HL-60/S4 treated with phorbol 12-myristate 13-acetate at 8.2 ng/mL for 4 days and 3 days (cell line): ENCODE measurements around the gene PTPRN2.

Experiments
- in situ Hi-C: fragments of 300-500 bp; cut with MboI; formaldehyde crosslinking; loops from 2 replicates; pipeline ENCODE4 v1.15.0; 2022; ENCODE audit warnings: low sequenced_read_pairs

The PTPRN2 gene

GRCh38 chr7:157772486-157773130 is 815.0 kb downstream of the PTPRN2 start:
- in situ Hi-C loops: no loop called here

DNA sequence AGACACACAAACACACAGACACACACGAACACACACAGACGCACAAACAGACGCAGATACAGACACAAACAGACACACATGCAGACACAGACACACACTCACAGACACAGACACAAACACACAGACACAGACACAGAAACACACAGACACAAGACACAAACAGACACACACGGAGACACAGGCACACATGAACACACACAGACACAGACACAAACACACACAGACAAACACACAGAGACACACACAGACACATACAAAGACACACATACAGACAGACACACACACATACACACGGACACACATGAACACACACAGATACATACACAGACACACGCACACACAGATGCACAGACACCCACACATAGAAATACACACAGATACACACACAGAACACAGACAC is 815.9 kb downstream of the PTPRN2 start:
- in situ Hi-C loops: no loop called here

DNA sequence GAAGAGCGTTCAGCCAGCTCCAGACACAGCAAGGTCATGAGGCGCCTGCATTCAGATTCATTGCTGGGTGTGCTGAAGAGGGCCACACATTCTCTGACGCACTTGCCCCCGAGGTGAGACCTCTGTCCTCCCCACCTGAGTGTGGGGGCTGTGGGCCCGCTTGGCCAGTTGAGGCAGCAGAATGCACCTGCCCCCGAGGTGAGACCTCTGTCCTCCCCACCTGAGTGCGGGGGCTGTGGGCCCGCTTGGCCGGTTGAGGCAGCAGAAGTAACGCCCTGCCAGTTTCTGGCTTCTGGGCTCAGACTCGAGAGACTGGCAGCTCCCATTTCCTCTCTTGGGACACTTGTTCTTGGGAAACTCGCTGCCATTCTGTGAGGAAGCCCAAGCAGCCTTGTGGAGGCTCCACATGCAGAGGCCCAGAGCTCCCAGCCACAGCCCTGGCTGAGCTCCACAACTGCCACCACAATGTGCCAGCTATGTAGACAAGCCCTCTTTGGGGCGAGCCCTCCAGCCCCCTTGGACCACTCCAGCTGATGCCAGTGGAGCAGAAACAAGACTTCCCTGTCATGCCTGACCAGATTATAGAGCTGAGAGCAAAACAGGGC is 816.8 kb downstream of the PTPRN2 start:
- in situ Hi-C loops: no loop called here

GRCh38 chr7:157769526-157770215 is 818.0 kb downstream of the PTPRN2 start:
- in situ Hi-C loops: no loop called here

GRCh38 chr7:157769086-157769485 is 818.5 kb downstream of the PTPRN2 start:
- in situ Hi-C loops: no loop called here

DNA sequence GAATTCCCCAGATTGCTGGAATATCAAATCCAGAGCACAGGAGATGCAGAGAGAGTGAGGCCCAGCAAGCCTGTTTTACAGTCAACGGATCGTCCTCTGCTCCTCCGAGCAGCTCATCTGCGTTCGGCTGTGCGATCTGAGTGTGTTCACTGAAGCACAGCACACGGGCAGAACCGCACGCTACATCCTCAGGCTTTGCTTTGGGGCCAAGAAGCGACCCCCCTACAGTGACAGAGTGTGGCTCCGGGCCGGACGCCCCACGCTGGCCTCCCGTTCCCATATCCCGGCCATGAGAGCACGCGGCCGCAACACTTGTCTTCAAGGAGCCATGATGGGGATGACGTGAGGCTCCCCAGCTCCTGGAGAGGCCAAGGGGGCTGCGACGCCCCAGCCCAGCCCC is 819.4 kb downstream of the PTPRN2 start:
- in situ Hi-C loops: no loop called here

DNA sequence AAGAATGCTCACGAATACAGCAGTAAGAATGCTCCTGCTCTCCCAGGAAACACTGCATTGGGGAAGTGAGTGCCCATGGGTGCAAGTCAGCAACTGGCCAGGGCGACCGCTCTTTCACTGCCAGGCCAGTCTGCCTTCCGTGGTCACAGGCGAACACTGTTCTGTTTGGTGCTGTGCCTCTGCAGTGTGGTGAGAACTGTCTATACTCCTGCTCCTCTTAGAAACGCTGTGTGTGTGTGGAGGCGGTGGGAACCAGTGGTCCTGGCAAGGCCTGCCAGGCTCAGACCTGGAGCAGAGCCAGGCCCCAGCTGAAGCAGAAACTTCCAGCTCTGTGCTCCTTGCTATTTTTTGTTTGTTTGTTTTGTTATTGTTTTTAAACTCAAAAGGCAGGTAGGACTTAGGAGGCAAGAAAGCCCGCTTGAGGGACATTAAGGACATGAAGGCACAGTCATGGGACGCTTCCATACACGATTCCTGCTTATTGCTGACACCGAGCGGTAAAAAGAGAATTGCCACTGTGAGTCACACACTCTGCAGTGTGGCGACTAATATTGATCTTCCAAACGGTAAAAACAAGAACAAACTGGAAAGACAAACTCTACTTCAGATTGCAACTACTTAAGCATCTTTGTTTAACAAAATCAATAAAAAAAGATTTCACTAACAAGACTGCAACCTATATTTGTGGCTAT is 820.0 kb downstream of the PTPRN2 start:
- in situ Hi-C loops: no loop called here

GRCh38 chr7:157766098-157766497 is 821.5 kb downstream of the PTPRN2 start:
- in situ Hi-C loops: no loop called here

DNA sequence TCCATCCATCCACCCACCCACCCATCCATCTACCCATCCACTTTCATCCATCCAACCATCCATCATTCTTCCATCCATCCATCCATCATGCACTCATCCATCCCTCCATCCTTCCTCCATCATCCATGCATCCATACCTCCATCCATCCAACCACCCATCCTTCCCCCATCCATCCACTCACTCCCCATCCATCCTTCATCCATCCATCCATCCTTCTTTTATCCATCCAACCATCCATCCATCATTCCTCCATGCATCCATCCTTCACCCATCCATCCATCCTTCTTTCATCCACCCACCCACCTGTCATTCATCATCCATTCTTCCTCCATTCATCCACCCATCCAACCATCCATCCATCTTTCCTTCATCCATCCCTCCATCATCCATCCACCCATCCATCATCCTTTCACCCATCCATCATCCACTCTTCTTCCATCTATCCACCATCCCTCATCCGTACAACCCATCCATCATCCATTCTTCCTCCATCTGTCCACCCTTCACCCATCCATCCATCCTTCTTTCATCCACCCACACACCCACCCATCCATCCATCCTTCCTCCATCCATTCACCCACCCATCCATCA is 822.6 kb downstream of the PTPRN2 start:
- in situ Hi-C loops: no loop called here

DNA sequence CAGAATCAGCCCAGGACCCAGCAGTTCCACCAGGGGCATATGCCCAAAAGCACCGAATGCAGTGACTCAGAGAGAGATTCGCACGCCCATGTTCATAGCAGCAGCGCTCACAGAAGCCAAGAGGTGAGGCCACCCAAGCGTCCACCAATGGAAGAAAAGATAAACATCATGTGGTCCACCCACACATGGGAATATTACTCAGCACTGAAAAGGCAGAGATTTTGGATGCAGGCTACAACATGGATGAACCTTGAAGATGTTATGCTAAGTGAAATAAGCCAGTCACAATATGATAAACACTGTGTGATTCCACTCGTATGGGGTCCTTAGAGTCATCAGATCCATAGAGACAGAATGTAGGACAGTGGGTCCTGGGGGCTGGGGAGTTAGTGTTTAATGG is 823.4 kb downstream of the PTPRN2 start:
- in situ Hi-C loops: no loop called here

DNA sequence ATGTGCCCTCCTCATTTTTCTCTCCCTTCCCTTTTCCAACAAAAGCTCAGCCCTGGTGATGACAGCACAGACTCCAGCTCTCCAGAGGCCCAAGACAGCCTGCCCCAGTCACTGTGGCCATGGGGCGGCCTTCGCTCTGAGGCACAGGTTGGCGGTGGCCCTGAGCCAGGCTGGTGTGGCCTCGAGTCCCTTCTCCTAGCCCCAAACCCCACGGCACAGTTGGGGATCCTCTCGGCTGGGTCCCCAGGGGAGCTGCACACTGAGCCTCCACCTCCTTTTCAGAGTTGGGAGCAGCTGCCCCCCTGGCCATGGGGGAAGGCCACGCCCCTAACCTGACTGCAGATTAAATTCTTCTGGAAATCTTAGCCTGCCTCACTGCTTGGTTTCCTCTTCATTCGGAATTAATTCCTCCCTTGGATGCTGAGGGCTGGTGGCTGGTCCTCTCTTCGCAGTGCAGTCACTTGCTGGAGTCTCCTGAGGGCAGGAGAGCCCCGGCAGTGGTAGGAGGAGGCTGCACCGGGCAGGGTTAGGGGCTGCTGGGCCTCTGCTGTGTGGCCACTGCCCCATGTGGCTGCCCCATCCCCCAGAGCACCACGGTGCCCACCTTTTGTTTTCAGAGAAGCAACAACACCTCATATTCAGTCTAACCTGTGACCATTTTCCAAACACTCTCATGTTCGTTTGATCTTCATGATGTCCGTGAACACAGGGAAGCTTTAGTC is 824.2 kb downstream of the PTPRN2 start:
- in situ Hi-C loops: no loop called here

GRCh38 chr7:157762824-157763223 is 824.8 kb downstream of the PTPRN2 start:
- in situ Hi-C loops: no loop called here

- in situ Hi-C loops: no loop called here
Measured at GRCh38 chr7:157760004-157760730, 827.5 kb downstream of the PTPRN2 start.

DNA sequence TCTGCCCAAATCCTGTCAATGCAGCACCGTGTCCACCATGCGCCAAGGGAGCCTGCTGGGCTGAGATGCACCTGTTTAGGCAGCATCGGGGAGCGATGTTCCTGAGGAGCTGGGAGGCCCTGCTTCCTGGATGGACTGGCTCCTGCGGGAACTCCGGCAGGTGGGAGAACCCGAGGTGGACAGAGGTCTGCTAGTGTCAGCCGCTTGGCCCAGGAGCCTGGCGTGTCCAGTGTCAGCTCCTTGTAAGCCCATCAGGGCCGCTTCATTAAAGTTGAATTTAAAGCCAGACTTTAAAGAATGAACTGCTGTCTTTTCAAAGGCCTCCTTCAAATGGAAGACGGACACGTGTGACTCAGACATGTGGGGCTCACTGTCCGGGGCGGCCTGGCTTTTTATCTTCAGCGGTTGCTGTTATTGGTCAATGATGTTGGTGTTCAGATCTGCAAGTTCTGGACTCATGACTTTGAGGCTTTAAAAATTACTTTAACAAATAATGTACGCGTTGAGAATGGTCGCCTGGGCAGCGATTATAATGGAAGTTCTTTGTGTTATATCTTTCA is 828.3 kb downstream of the PTPRN2 start:
- in situ Hi-C loops: no loop called here

- in situ Hi-C loops: no loop called here
Measured at GRCh38 chr7:157758468-157759245, 829.0 kb downstream of the PTPRN2 start.

DNA sequence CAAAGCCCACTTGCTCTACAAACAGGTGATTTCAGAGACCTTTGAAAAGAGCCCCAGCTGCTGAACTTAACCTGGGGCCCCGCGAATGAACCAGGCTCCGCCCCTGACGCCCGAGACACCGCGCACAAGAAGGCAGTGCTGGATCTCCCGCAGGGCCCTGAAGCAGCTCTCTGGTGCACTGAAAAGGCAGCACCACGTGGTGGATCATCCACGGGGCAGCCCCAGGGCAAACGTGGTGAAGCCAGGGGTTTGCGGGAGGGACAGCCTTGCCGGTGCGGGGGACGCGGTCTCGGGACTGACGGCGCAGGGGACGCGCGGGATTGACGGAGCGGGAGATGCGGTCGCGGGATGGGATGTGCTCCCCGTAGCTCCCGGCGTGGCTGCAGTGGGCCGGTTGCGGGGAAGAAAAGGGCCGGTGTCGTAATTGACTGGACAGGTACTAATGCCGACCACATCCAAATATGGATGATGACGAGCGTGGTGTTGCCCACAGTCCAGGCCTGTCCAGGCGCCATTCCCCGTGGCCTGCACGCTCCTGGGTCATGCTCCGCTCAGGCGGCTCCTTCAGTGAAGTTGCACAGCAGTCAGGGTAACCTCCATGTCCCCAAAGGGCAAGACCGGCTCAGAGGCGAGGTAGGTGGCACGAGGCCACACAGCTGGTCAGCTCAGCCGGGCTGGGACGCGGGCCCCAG is 829.7 kb downstream of the PTPRN2 start:
- in situ Hi-C loops: no loop called here

DNA sequence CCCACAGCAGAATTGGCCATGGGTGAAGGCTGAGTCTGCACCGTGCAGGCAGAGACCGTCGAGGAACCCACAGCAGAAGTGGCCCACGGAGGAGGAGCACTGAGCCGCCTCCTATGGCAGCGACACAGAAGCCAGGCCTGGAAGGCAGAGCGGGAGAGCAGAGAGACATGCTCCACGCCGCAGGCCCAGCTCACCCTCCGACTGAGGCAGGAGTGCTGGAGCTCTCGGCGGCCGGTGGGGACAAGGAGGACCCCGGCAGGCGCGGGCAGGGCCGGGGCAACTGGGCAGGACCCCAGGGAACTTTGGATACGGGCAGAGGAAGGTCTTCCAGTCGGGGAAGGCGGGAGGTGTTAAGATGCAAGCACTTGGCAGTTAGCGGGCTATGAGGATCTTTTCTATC is 830.4 kb downstream of the PTPRN2 start:
- in situ Hi-C loops: no loop called here

DNA sequence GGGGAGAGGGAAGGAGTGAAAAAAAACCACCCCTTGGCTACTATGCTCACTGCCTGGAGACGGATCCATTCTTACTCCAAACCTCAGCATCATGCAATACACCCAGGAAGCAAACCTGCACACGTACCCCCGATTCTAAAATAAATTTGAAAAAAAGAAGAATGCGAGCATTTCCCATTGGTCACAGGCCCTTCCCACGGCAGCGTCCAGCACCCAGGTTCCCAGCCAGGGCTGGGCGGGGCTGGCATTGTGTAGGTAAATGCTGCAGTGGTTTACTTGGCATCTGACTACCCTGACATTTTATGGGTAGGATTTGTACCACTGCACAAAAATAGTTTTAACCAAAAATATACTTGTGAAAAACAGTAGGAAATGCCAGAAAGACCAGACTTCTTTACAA is 831.9 kb downstream of the PTPRN2 start:
- in situ Hi-C loops: no loop called here
